ENCODE measurements around the gene PTGER3.

- TF ChIP-seq, protein P1, sequence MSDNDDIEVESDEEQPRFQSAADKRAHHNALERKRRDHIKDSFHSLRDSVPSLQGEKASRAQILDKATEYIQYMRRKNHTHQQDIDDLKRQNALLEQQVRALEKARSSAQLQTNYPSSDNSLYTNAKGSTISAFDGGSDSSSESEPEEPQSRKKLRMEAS (IDR thresholded peaks at IDR 0.05): no peak
- TF ChIP-seq, protein P2, sequence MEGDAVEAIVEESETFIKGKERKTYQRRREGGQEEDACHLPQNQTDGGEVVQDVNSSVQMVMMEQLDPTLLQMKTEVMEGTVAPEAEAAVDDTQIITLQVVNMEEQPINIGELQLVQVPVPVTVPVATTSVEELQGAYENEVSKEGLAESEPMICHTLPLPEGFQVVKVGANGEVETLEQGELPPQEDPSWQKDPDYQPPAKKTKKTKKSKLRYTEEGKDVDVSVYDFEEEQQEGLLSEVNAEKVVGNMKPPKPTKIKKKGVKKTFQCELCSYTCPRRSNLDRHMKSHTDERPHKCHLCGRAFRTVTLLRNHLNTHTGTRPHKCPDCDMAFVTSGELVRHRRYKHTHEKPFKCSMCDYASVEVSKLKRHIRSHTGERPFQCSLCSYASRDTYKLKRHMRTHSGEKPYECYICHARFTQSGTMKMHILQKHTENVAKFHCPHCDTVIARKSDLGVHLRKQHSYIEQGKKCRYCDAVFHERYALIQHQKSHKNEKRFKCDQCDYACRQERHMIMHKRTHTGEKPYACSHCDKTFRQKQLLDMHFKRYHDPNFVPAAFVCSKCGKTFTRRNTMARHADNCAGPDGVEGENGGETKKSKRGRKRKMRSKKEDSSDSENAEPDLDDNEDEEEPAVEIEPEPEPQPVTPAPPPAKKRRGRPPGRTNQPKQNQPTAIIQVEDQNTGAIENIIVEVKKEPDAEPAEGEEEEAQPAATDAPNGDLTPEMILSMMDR (IDR thresholded peaks at IDR 0.05; ENCODE audit: low read depth, low read length, missing input control): no peak
- TF ChIP-seq NR2F2 (IDR thresholded peaks at IDR 0.05) (no peak), ATF3 (IDR thresholded peaks at IDR 0.05) (no peak), GABPA (IDR thresholded peaks at IDR 0.05 in 1 of 2, conservative IDR thresholded peaks at IDR 0.05 in 1 of 2) (no peak), FOXA1 (IDR thresholded peaks at IDR 0.05) (no peak), RAD21 (IDR thresholded peaks at IDR 0.05) (no peak)
Observed at GRCh38 chr1:71041806-71042205, 5.8 kb downstream of the PTGER3 start.

Measured in liver (tissue), 3 donors.